ENCODE results near the gene DTD1. TPM values are rescaled to one million over a fixed set of nuclear protein-coding genes. Genes with fewer than 3 reads are reported as not detected.

DTD1 gene
- total RNA-seq, 1 donor from 2014 or later = 38.1 TPM

GRCh38 chr20:18718129-18718528 is 130.3 kb downstream of the DTD1 start:
- H3K4me3 Mint-ChIP-seq (ENCODE audit: unreplicated experiment) = no peak overlapping the region

GRCh38 chr20:18719426-18719825 is 131.6 kb downstream of the DTD1 start:
- peaks cover 3% of the 10 kb centered on the region for H3K79me2 ChIP-seq (ENCODE audit: insufficient read depth, low read length)
- H2AFZ ChIP-seq (ENCODE audit: low read depth, low read length) = no peak overlapping the region
- no peak overlapping the region for H3K4me2 ChIP-seq (ENCODE audit: low read length)
- no peaks in the 10 kb centered on the region for H4K20me1 ChIP-seq (ENCODE audit: insufficient read depth, low read length)
- no peak overlapping the region for H3K27ac ChIP-seq (ENCODE audit: low read depth, low read length)
- FAIRE-seq = peak; percentile 45
- Mint-ChIP-seq H3K27me3 (ENCODE audit: low read depth, unreplicated experiment) (no peaks in the 10 kb centered on the region), H3K4me1 (ENCODE audit: low read depth, unreplicated experiment) (peaks cover 13% of the 10 kb centered on the region), H3K9me3 (ENCODE audit: unreplicated experiment) (no peaks in the 10 kb centered on the region), H3K4me3 (ENCODE audit: unreplicated experiment) (no peak overlapping the region), H3K36me3 (ENCODE audit: low read depth, unreplicated experiment) (peaks cover 2% of the 10 kb centered on the region), H3K27ac (ENCODE audit: unreplicated experiment) (no peak overlapping the region)
- H3K9ac ChIP-seq (ENCODE audit: low read length) = no peak overlapping the region
- no peaks in the 10 kb centered on the region for H3K27me3 ChIP-seq (ENCODE audit: insufficient read depth, low read length)
- no peaks in the 10 kb centered on the region for H3K9me3 ChIP-seq (ENCODE audit: insufficient read depth, low read depth, low read length)
- no peaks in the 10 kb centered on the region for H3K36me3 ChIP-seq (ENCODE audit: insufficient read depth, low read length)
- TF ChIP-seq CTCF (IDR thresholded peaks at IDR 0.05; ENCODE audit: insufficient read depth, low read depth, low read length) = no peak
- no peak for TF ChIP-seq EZH2 (IDR thresholded peaks at IDR 0.05; ENCODE audit: insufficient read depth, low read length)
- DNase-seq (ENCODE audit: low read depth) = peak; percentile 67
- no peak overlapping the region for H3K4me3 ChIP-seq (ENCODE audit: insufficient read depth, low read depth, low read length)
- peaks cover 3% of the 10 kb centered on the region for H3K4me1 ChIP-seq (ENCODE audit: insufficient read depth, low read length)

More at GRCh38 chr20:18718129-18718528, 130.3 kb downstream of the DTD1 start:
- Histone ChIP-seq H3K9ac (ENCODE audit: low read length) (no peak overlapping the region), H3K27ac (ENCODE audit: low read depth, low read length) (no peak overlapping the region), H3K27me3 (ENCODE audit: insufficient read depth, low read length) (no peaks in the 10 kb centered on the region), H2AFZ (ENCODE audit: low read depth, low read length) (no peak overlapping the region), H3K36me3 (ENCODE audit: insufficient read depth, low read length) (no peaks in the 10 kb centered on the region), H3K79me2 (ENCODE audit: insufficient read depth, low read length) (peaks cover 3% of the 10 kb centered on the region), H3K9me3 (ENCODE audit: insufficient read depth, low read depth, low read length) (no peaks in the 10 kb centered on the region), H3K4me3 (ENCODE audit: insufficient read depth, low read depth, low read length) (no peak overlapping the region), H4K20me1 (ENCODE audit: insufficient read depth, low read length) (no peaks in the 10 kb centered on the region), H3K4me1 (ENCODE audit: insufficient read depth, low read length) (peaks cover 3% of the 10 kb centered on the region), H3K4me2 (ENCODE audit: low read length) (no peak overlapping the region)
- H3K9me3 Mint-ChIP-seq (ENCODE audit: unreplicated experiment) = peaks cover 2% of the 10 kb centered on the region
- no peaks in the 10 kb centered on the region for H3K27me3 Mint-ChIP-seq (ENCODE audit: low read depth, unreplicated experiment)
- H3K4me1 Mint-ChIP-seq (ENCODE audit: low read depth, unreplicated experiment) = peaks cover 13% of the 10 kb centered on the region
- no peak for FAIRE-seq
- H3K27ac Mint-ChIP-seq (ENCODE audit: unreplicated experiment) = no peak overlapping the region
- no peak for TF ChIP-seq CTCF (IDR thresholded peaks at IDR 0.05; ENCODE audit: insufficient read depth, low read depth, low read length)
- no peak for TF ChIP-seq EZH2 (IDR thresholded peaks at IDR 0.05; ENCODE audit: insufficient read depth, low read length)
- DNase-seq (ENCODE audit: low read depth) = no peak
- peaks cover 2% of the 10 kb centered on the region for H3K36me3 Mint-ChIP-seq (ENCODE audit: low read depth, unreplicated experiment)

- no peaks in the 10 kb centered on the region for H3K27me3 Mint-ChIP-seq (ENCODE audit: low read depth, unreplicated experiment)
- no peak overlapping the region for H3K9ac ChIP-seq (ENCODE audit: low read length)
Observed at GRCh38 chr20:18721551-18722115, 133.8 kb downstream of the DTD1 start.

More at GRCh38 chr20:18721551-18722115, 133.8 kb downstream of the DTD1 start:
- DNase-seq (ENCODE audit: low read depth) (no peak), FAIRE-seq (no peak)
- Histone ChIP-seq H2AFZ (ENCODE audit: low read depth, low read length) (no peak overlapping the region), H3K27ac (ENCODE audit: low read depth, low read length) (no peak overlapping the region), H4K20me1 (ENCODE audit: insufficient read depth, low read length) (no peaks in the 10 kb centered on the region), H3K4me3 (ENCODE audit: insufficient read depth, low read depth, low read length) (no peak overlapping the region), H3K79me2 (ENCODE audit: insufficient read depth, low read length) (peaks cover 3% of the 10 kb centered on the region), H3K4me2 (ENCODE audit: low read length) (no peak overlapping the region), H3K36me3 (ENCODE audit: insufficient read depth, low read length) (no peaks in the 10 kb centered on the region), H3K9me3 (ENCODE audit: insufficient read depth, low read depth, low read length) (no peaks in the 10 kb centered on the region), H3K27me3 (ENCODE audit: insufficient read depth, low read length) (no peaks in the 10 kb centered on the region), H3K4me1 (ENCODE audit: insufficient read depth, low read length) (peaks cover 3% of the 10 kb centered on the region)
- Mint-ChIP-seq H3K36me3 (ENCODE audit: low read depth, unreplicated experiment) (peaks cover 1% of the 10 kb centered on the region), H3K4me3 (ENCODE audit: unreplicated experiment) (no peak overlapping the region), H3K27ac (ENCODE audit: unreplicated experiment) (no peak overlapping the region), H3K4me1 (ENCODE audit: low read depth, unreplicated experiment) (peaks cover 15% of the 10 kb centered on the region), H3K9me3 (ENCODE audit: unreplicated experiment) (no peaks in the 10 kb centered on the region)
- no peak for TF ChIP-seq CTCF (IDR thresholded peaks at IDR 0.05; ENCODE audit: insufficient read depth, low read depth, low read length)
- no peak for TF ChIP-seq EZH2 (IDR thresholded peaks at IDR 0.05; ENCODE audit: insufficient read depth, low read length)

Data from astrocyte (in vitro differentiated cells and primary cell).